Esophagus squamous epithelium (tissue), 5 donors: ENCODE measurements around the gene KCNMA1. TPM values are rescaled to one million over a fixed set of nuclear protein-coding genes. Genes with fewer than 3 reads are reported as not detected.

Experiments used
- DNase-seq: peaks from one replicate; lab custom pipeline; 2025; lab: John Stamatoyannopoulos, UW
- H3K27ac ChIP-seq, 4 donors: fragments of 200-600 bp; sonication (generic); one replicate each; pipeline ENCODE4 v1.5.1; 2016 to 2019; ENCODE audit warnings: mild to moderate bottlenecking in 1 of 4
- H3K27me3 ChIP-seq, 4 donors: fragments of 200-600 bp; sonication (generic); 1 replicate in 3 of 4; 2 replicates in 1 of 4; pipeline versions ENCODE4 v1.5.1 to v1.6.0; 2017 to 2021; ENCODE audit warnings: antibody characterized with exemption in 1 of 4
- H3K36me3 ChIP-seq, 3 donors: fragments of 200-600 bp; sonication (generic); one replicate each; pipeline ENCODE4 v1.5.1; 2016 to 2019
- H3K4me1 ChIP-seq, 3 donors: fragments of 200-600 bp; sonication (generic); one replicate each; pipeline ENCODE4 v1.5.1; 2017 to 2019
- H3K4me3 ChIP-seq, 4 donors: fragments of 200-600 bp; sonication (generic); 1 replicate in 3 of 4; 2 replicates in 1 of 4; pipeline ENCODE4 v1.5.1; 2016 to 2019; ENCODE audit warnings: mild to moderate bottlenecking in 2 of 4, moderate library complexity in 1 of 4
- H3K9me3 ChIP-seq, 3 donors: fragments of 200-600 bp; sonication (generic); one replicate each; pipeline ENCODE4 v1.5.1; 2016 to 2019
- CTCF ChIP-seq, 6 experiments: fragments of 450-650 bp in 4 of 6; fragments of 200-600 bp in 2 of 6; sonication (generic) in 2 of 6; IDR thresholded peaks; one replicate each; pipeline ENCODE4 v1.5.1; 2016 to 2019; ENCODE audit warnings: antibody characterized with exemption in 6 of 6, mild to moderate bottlenecking in 4 of 6, moderate library complexity in 4 of 6
- POLR2A ChIP-seq, 4 donors: fragments of 450-650 bp; IDR thresholded peaks; one replicate each; pipeline ENCODE4 v1.6.1; 2017; ENCODE audit warnings: antibody characterized with exemption in 4 of 4, mild to moderate bottlenecking in 4 of 4, moderate library complexity in 3 of 4
- WGBS, 2 donors: methylation state at CpG; one replicate each; pipeline ENCODE4 v1.1.5; 2018; 5-methylcytosine and 5-hydroxymethylcytosine counted together
- intact Hi-C: fragments of 100-400 bp; cut with DNase I; formaldehyde crosslinking; loops from one replicate; pipeline ENCODE4 v1.15.0; 2022
- total RNA-seq, 4 donors: library from RNA; depleted of rRNA; stranded (reverse); fragments of >200 nt; gene quantifications; one replicate each; pipeline ENCODE4 v1.1.0, GENCODE V29; 2016
- donor health status: DM: yes; HTN: yes; CAD: no.

Gene KCNMA1
- total RNA-seq, 4 donors from 2014 or later: 7.5 to 74.2 (median 18.0) TPM

GRCh38 chr10:77274046-77274795 lies 363.4 kb downstream of the KCNMA1 start:
- no peak overlapping the region for H3K27ac ChIP-seq
- H3K4me3 ChIP-seq: no peak overlapping the region
- H3K4me1 ChIP-seq: no peaks in the 10 kb centered on the region
- intact Hi-C loops: no loop called here
- DNase-seq: no peak
- H3K27me3 ChIP-seq: peaks cover 0 to 8% (median 0%) of the 10 kb centered on the region in 4 donors
- no peaks in the 10 kb centered on the region for H3K36me3 ChIP-seq
- 40 to 49% methylated on average over 3 to 5 of the region's 5 CpGs for WGBS, 2 donors
- no peaks in the 10 kb centered on the region for H3K9me3 ChIP-seq
- TF ChIP-seq CTCF (IDR thresholded peaks at IDR 0.05): no peak
- TF ChIP-seq POLR2A (IDR thresholded peaks at IDR 0.05): no peak

- Histone ChIP-seq H3K27ac (no peak overlapping the region), H3K36me3 (no peaks in the 10 kb centered on the region), H3K4me1 (peaks cover 0 to 15% (median 0%) of the 10 kb centered on the region in 3 donors), H3K9me3 (no peaks in the 10 kb centered on the region), H3K27me3 (peaks cover 0 to 7% (median 0%) of the 10 kb centered on the region in 4 donors), H3K4me3 (no peak overlapping the region)
- intact Hi-C loops: no loop called here
- TF ChIP-seq POLR2A (IDR thresholded peaks at IDR 0.05) (no peak), CTCF (IDR thresholded peaks at IDR 0.05) (no peak)
- no peak for DNase-seq
These were observed 368.4 kb downstream of the KCNMA1 start for GRCh38 chr10:77269163-77269562.

- H3K4me3 ChIP-seq: no peak overlapping the region
- no peak overlapping the region for H3K27ac ChIP-seq
- WGBS, 2 donors: 83 to 89% methylated on average over 3 to 4 of the region's 4 CpGs
- no peaks in the 10 kb centered on the region for H3K36me3 ChIP-seq
- peaks cover 0 to 8% (median 0%) of the 10 kb centered on the region in 4 donors for H3K27me3 ChIP-seq
- no peak for TF ChIP-seq CTCF (IDR thresholded peaks at IDR 0.05)
- no peak for TF ChIP-seq POLR2A (IDR thresholded peaks at IDR 0.05)
- peaks cover 0 to 15% (median 0%) of the 10 kb centered on the region in 3 donors for H3K4me1 ChIP-seq
- DNase-seq: no peak
- intact Hi-C loops: no loop called here
- H3K9me3 ChIP-seq: no peaks in the 10 kb centered on the region
These were observed 368.9 kb downstream of the KCNMA1 start for GRCh38 chr10:77268721-77269120.

GRCh38 chr10:77267703-77268675 lies 369.6 kb downstream of the KCNMA1 start:
- Histone ChIP-seq H3K36me3 (no peaks in the 10 kb centered on the region), H3K4me1 (peaks cover 0 to 15% (median 0%) of the 10 kb centered on the region in 3 donors), H3K27ac (no peak overlapping the region), H3K9me3 (no peaks in the 10 kb centered on the region), H3K4me3 (no peak overlapping the region), H3K27me3 (peaks cover 0 to 6% (median 0%) of the 10 kb centered on the region in 4 donors)
- WGBS, 2 donors: 87 to 91% methylated on average over 8 of the region's 8 CpGs
- no peak for DNase-seq
- intact Hi-C loops: no loop called here
- TF ChIP-seq POLR2A (IDR thresholded peaks at IDR 0.05) (no peak), CTCF (IDR thresholded peaks at IDR 0.05) (no peak)
